Measurements from ENCODE around the gene CYSLTR2. TPM values are rescaled to one million over a fixed set of nuclear protein-coding genes. Genes with fewer than 3 reads are reported as not detected.

Gene CYSLTR2
- total and polyA plus RNA-seq, 9 of the 15 experiments (the other 6 are each of a cell fraction or from before 2014, with no cell fraction given): not detected

DNA sequence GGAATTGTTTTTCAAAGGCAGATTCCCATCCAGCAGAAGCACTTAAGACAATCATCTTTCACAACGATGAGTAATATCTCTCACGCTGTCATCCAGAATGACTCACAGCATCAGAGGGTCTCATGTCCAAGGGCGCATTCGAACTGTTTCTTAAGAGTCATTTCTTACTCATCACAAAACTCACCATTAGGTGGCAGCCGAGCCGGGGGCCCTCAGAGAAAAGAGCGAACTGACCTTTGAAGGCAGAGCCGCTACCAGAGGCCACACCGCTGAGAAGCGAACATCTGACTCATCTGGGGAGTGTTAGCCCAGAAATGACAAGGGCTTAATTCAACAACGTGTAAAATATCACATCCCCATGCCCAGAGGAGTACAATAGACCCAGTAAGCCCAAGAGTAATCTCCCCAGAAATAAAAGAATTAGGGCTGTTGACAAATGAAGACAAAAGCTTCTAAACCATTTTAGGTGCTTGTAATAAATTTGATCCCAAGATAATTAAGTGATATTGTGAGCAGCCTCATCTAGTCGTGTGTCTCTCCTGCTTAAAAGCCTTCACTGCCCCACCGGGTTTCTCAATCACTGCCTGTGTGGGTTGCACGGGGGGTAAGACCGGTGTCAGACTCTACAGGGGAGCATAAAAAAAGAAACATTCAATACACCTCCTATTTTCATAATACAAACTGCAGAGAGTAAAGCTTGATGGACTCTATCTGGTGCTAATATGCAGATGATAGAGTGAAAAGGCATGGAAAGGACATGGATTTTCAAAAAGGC lies 96.2 kb downstream of the CYSLTR2 start (continued):
- TF ChIP-seq, protein P1, sequence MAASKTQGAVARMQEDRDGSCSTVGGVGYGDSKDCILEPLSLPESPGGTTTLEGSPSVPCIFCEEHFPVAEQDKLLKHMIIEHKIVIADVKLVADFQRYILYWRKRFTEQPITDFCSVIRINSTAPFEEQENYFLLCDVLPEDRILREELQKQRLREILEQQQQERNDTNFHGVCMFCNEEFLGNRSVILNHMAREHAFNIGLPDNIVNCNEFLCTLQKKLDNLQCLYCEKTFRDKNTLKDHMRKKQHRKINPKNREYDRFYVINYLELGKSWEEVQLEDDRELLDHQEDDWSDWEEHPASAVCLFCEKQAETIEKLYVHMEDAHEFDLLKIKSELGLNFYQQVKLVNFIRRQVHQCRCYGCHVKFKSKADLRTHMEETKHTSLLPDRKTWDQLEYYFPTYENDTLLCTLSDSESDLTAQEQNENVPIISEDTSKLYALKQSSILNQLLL (CRISPR knock-in tag; IDR thresholded peaks at IDR 0.05; ENCODE audit: borderline replicate concordance): no peak
- TF ChIP-seq ZBTB7A (IDR thresholded peaks at IDR 0.05; ENCODE audit: borderline replicate concordance, control insufficient read depth, low read depth, low read length) (0 out of 2 replicates have a peak, but pooled peaks have one; percentile 47), RFX5 (IDR thresholded peaks at IDR 0.05; ENCODE audit: low read depth, low read length) (no peak), XRCC3 (IDR thresholded peaks at IDR 0.05) (no peak), POLR2A (conservative IDR thresholded peaks at IDR 0.05) (no peak), CBX2 (IDR thresholded peaks at IDR 0.05; ENCODE audit: insufficient read depth, low read length, poor library complexity, severe bottlenecking) (no peak), SRSF9 (IDR thresholded peaks at IDR 0.05; ENCODE audit: borderline replicate concordance, low read depth, low read length) (no peak), ZNF184 (CRISPR knock-in tag; IDR thresholded peaks at IDR 0.05) (no peak), DMBX1 (CRISPR knock-in tag; IDR thresholded peaks at IDR 0.05; ENCODE audit: borderline replicate concordance) (no peak), SRF (CRISPR knock-in tag; IDR thresholded peaks at IDR 0.05) (no peak), ZNF77 (CRISPR knock-in tag; IDR thresholded peaks at IDR 0.05) (no peak), ZNF12 (CRISPR knock-in tag; IDR thresholded peaks at IDR 0.05) (no peak), ZNF766 (CRISPR knock-in tag; conservative IDR thresholded peaks at IDR 0.05) (no peak), HEY1 (CRISPR knock-in tag; IDR thresholded peaks at IDR 0.05; ENCODE audit: borderline replicate concordance) (no peak), ILK (tag; IDR thresholded peaks at IDR 0.05; ENCODE audit: borderline replicate concordance, low read depth) (no peak), FOXA3 (CRISPR knock-in tag; conservative IDR thresholded peaks at IDR 0.05 in 1 of 2, IDR thresholded peaks at IDR 0.05 in 1 of 2) (no peak), SNRNP70 (optimal IDR thresholded peaks at IDR 0.05; ENCODE audit: low read depth, low read length) (no peak), KDM5B (IDR thresholded peaks at IDR 0.05; ENCODE audit: insufficient replicate concordance, low read depth, low read length) (no peak), TCF3 (CRISPR knock-in tag; IDR thresholded peaks at IDR 0.05) (no peak), NFXL1 (CRISPR knock-in tag; IDR thresholded peaks at IDR 0.05) (no peak), IRF2 (CRISPR knock-in tag; IDR thresholded peaks at IDR 0.05) (no peak)
- TF ChIP-seq, protein P2, sequence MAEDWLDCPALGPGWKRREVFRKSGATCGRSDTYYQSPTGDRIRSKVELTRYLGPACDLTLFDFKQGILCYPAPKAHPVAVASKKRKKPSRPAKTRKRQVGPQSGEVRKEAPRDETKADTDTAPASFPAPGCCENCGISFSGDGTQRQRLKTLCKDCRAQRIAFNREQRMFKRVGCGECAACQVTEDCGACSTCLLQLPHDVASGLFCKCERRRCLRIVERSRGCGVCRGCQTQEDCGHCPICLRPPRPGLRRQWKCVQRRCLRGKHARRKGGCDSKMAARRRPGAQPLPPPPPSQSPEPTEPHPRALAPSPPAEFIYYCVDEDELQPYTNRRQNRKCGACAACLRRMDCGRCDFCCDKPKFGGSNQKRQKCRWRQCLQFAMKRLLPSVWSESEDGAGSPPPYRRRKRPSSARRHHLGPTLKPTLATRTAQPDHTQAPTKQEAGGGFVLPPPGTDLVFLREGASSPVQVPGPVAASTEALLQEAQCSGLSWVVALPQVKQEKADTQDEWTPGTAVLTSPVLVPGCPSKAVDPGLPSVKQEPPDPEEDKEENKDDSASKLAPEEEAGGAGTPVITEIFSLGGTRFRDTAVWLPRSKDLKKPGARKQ (CRISPR knock-in tag; IDR thresholded peaks at IDR 0.05): no peak
- TF ChIP-seq, protein P3, sequence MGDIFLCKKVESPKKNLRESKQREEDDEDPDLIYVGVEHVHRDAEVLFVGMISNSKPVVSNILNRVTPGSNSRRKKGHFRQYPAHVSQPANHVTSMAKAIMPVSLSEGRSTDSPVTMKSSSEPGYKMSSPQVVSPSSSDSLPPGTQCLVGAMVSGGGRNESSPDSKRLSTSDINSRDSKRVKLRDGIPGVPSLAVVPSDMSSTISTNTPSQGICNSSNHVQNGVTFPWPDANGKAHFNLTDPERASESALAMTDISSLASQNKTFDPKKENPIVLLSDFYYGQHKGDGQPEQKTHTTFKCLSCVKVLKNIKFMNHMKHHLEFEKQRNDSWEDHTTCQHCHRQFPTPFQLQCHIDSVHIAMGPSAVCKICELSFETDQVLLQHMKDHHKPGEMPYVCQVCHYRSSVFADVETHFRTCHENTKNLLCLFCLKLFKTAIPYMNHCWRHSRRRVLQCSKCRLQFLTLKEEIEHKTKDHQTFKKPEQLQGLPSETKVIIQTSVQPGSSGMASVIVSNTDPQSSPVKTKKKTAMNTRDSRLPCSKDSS (IDR thresholded peaks at IDR 0.05; ENCODE audit: low read depth, partially characterized antibody): no peak

All from K562 (cell line).